HepG2 (cell line): Measurements from ENCODE around the gene CD46. TPM values are rescaled to one million over a fixed set of nuclear protein-coding genes. Genes with fewer than 3 reads are reported as not detected.

Source experiments
- DR1 ChIP-seq: sonication (generic); formaldehyde crosslinking; IDR thresholded peaks from 2 replicates; pipeline ENCODE4 v1.8.0; 2021; ENCODE audit warnings: mild to moderate bottlenecking, missing genetic modification reagents, inconsistent platforms
- FOXA1 ChIP-seq, 2 experiments: fragments of 450-650 bp in 1 of 2; sonication (generic) in 1 of 2; formaldehyde crosslinking in 1 of 2; IDR thresholded peaks; 2 replicates each; pipeline versions ENCODE4 v1.4.0 to v1.6.1; 2016 to 2020; ENCODE audit warnings: missing genetic modification reagents in 1 of 2
- GLMP ChIP-seq: sonication (generic); formaldehyde crosslinking; IDR thresholded peaks from 2 replicates; pipeline ENCODE4 v1.9.0; 2021; ENCODE audit warnings: missing genetic modification reagents, mild to moderate bottlenecking, borderline replicate concordance
- GMEB2 ChIP-seq: IDR thresholded peaks from 2 replicates; pipeline ENCODE4 v1.6.1; 2016; ENCODE audit warnings: missing biosample characterization, missing genetic modification reagents, low read depth
- HMGA1 ChIP-seq: sonication (generic); formaldehyde crosslinking; conservative IDR thresholded peaks from 2 replicates; pipeline ENCODE4 v1.4.0; 2020; ENCODE audit warnings: missing genetic modification reagents
- NFE2 ChIP-seq: sonication (generic); formaldehyde crosslinking; IDR thresholded peaks from 2 replicates; pipeline ENCODE4 v1.4.0; 2020; ENCODE audit warnings: missing genetic modification reagents
- NFE2L2 ChIP-seq: fragments of 150-350 bp; IDR thresholded peaks from 2 replicates; pipeline ENCODE4 v1.6.1; 2014; ENCODE audit warnings: low read length
- SATB2 ChIP-seq: sonication (generic); formaldehyde crosslinking; IDR thresholded peaks from 2 replicates; pipeline ENCODE4 v1.5.0; 2020; ENCODE audit warnings: missing genetic modification reagents
- ZHX2 ChIP-seq, 2 experiments: sonication (generic) in 1 of 2; formaldehyde crosslinking in 1 of 2; IDR thresholded peaks; 2 replicates each; pipeline versions ENCODE4 v1.6.1 to v1.9.0; 2014 to 2022; ENCODE audit warnings: antibody characterized with exemption in 1 of 2, borderline replicate concordance in 1 of 2, inconsistent platforms in 1 of 2, low read depth in 1 of 2, missing genetic modification reagents in 1 of 2
- ZNF367 ChIP-seq: sonication (generic); formaldehyde crosslinking; IDR thresholded peaks from 2 replicates; pipeline ENCODE4 v1.4.0; 2020; ENCODE audit warnings: missing genetic modification reagents, borderline replicate concordance
- ZNF501 ChIP-seq: sonication (generic); formaldehyde crosslinking; IDR thresholded peaks from 2 replicates; pipeline ENCODE4 v1.5.1; 2020; ENCODE audit warnings: mild to moderate bottlenecking, moderate library complexity, missing genetic modification reagents
- ZNF615 ChIP-seq: sonication (generic); formaldehyde crosslinking; IDR thresholded peaks from 2 replicates; pipeline ENCODE4 v1.5.0; 2020; ENCODE audit warnings: mild to moderate bottlenecking, missing genetic modification reagents, borderline replicate concordance
- ZNF674 ChIP-seq: sonication (generic); formaldehyde crosslinking; IDR thresholded peaks from 2 replicates; pipeline ENCODE4 v1.5.0; 2020; ENCODE audit warnings: low read depth, mild to moderate bottlenecking, missing genetic modification reagents
- ZSCAN29 ChIP-seq: sonication (generic); formaldehyde crosslinking; conservative IDR thresholded peaks from 2 replicates; pipeline ENCODE4 v1.4.0; 2020; ENCODE audit warnings: mild to moderate bottlenecking, missing genetic modification reagents
- polyA plus RNA-seq, 8 experiments: library from polyadenylated mRNA; depleted of rRNA in 3 of 8; stranded (reverse) in 7 of 8; unstranded in 1 of 8; fragments of >200 nt; fragmentation: Illumina TruSeq in 4 of 8; extraction: Trizol in 4 of 8; gene quantifications; 2 replicates each; pipeline versions ENCODE4 v1.2.1 to v1.2.3, GENCODE V29; 2011 to 2016; ENCODE audit warnings: low read depth in 4 of 8, missing spikeins in 1 of 8, mixed read lengths in 1 of 8; ENCODE audit not compliant: insufficient read depth in 1 of 8
- total RNA-seq, 5 experiments: library from RNA; depleted of rRNA; stranded (reverse); fragments of >200 nt; fragmentation: Illumina TruSeq; extraction: Trizol; gene quantifications; 2 replicates each; pipeline ENCODE4 v1.2.3, GENCODE V29; 2016; ENCODE audit warnings: low read depth in 1 of 5
- TF ChIP-seq, protein P1 (sequence below): sonication (generic); formaldehyde crosslinking; conservative IDR thresholded peaks from 2 replicates; pipeline ENCODE4 v1.4.0; 2020; ENCODE audit warnings: mild to moderate bottlenecking, missing genetic modification reagents, moderate library complexity

CD46 gene
- total and polyA plus RNA-seq, 2 of the 13 experiments (the other 11 are each of a cell fraction or from before 2014, with no cell fraction given): 130 to 277 TPM

DNA sequence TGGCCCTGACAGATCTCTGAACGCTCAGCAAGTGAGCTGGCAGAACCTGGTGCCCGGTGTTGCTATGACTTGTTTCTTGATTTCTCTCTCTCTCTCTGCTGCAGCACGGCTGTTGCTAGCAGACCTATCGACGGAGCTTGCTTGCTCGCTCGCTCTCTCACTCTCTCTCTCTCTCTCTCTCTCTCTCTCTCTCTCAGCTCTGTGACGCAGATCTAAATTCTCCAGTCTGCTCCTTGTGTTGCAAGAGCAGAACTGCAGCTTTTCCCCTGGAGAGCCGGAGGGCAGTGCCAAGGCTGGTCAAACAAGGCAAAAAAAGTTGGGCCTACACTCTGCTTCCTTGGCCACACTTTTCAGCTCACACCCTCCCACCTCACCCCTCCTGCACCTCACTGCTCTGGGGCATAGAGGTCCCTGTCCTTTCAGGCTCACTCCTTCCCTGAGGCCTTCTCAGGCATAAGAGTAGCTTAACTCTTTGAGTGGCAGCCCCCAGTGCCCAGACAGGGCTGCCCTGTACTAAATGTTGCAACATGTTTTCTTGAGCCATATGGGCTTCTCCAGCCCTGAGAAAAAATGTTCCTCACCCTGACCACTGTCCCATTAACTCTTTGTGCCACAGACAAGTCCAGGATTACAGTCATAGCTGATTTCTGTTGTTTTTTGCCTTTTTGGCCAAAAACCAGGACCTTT is 72.2 kb downstream of the CD46 start (continued):
- TF ChIP-seq, protein P1, sequence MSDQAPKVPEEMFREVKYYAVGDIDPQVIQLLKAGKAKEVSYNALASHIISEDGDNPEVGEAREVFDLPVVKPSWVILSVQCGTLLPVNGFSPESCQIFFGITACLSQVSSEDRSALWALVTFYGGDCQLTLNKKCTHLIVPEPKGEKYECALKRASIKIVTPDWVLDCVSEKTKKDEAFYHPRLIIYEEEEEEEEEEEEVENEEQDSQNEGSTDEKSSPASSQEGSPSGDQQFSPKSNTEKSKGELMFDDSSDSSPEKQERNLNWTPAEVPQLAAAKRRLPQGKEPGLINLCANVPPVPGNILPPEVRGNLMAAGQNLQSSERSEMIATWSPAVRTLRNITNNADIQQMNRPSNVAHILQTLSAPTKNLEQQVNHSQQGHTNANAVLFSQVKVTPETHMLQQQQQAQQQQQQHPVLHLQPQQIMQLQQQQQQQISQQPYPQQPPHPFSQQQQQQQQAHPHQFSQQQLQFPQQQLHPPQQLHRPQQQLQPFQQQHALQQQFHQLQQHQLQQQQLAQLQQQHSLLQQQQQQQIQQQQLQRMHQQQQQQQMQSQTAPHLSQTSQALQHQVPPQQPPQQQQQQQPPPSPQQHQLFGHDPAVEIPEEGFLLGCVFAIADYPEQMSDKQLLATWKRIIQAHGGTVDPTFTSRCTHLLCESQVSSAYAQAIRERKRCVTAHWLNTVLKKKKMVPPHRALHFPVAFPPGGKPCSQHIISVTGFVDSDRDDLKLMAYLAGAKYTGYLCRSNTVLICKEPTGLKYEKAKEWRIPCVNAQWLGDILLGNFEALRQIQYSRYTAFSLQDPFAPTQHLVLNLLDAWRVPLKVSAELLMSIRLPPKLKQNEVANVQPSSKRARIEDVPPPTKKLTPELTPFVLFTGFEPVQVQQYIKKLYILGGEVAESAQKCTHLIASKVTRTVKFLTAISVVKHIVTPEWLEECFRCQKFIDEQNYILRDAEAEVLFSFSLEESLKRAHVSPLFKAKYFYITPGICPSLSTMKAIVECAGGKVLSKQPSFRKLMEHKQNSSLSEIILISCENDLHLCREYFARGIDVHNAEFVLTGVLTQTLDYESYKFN (CRISPR knock-in tag): no peak; the same call in 1 of the 2 replicates
- TF ChIP-seq ZNF501: no peak
- no peak for TF ChIP-seq FOXA1 (IDR thresholded peaks at IDR 0.05)
- TF ChIP-seq FOXA1 (CRISPR knock-in tag; IDR thresholded peaks at IDR 0.05): 0 out of 2 replicates have a peak, but pooled peaks have one; percentile 37
- TF ChIP-seq HMGA1 (CRISPR knock-in tag): no peak
- TF ChIP-seq ZNF367: no peak
- no peak for TF ChIP-seq GLMP
- no peak for TF ChIP-seq DR1 (CRISPR knock-in tag)
- TF ChIP-seq SATB2 (CRISPR knock-in tag): no peak
- TF ChIP-seq ZNF674 (CRISPR knock-in tag): no peak
- no peak for TF ChIP-seq GMEB2 (CRISPR knock-in tag)
- TF ChIP-seq NFE2L2: no peak
- TF ChIP-seq ZHX2 (IDR thresholded peaks at IDR 0.05; ENCODE audit: low read depth): peak; percentile 64; the same call in 1 of the 2 replicates
- no peak for TF ChIP-seq ZHX2 (CRISPR knock-in tag; IDR thresholded peaks at IDR 0.05; ENCODE audit: borderline replicate concordance)
- TF ChIP-seq NFE2 (CRISPR knock-in tag): no peak
- TF ChIP-seq ZNF615 (CRISPR knock-in tag): 0 out of 2 replicates have a peak, but pooled peaks have one; percentile 55
- TF ChIP-seq ZSCAN29 (CRISPR knock-in tag): no peak
